Epithelial cell of alveolus of lung (primary cell): Measurements from ENCODE around the gene AMMECR1. TPM values are rescaled to one million over a fixed set of nuclear protein-coding genes. Genes with fewer than 3 reads are reported as not detected.

ENCODE experiments used
- total RNA-seq: library from RNA; depleted of rRNA; stranded (reverse); fragments of >200 nt; gene quantifications from 2 replicates; pipeline ENCODE4 v1.2.1, GENCODE V29; 2015

Gene AMMECR1
- 13.6 and 18.2 TPM in 2 replicates for total RNA-seq

GRCh38 chrX:110317820-110318663 lies at the start of gene AMMECR1:
Gene AMMECR1 (minus strand): TSS chrX:110318085. CDS start chrX:110318071, 14 bp downstream.

GRCh38 chrX:110358548-110358947 lies 40.7 kb upstream of the AMMECR1 start, which contains the start of gene RTL9:
Gene RTL9 (plus strand): TSS chrX:110358848. CDS start chrX:110450618, 91,770 bp downstream.

Other genes starting within 250 kb of the AMMECR1 start
- under 0.01 and 0.39 TPM in 2 replicates for gene RTL9, start 40.8 kb upstream of the AMMECR1 start, total RNA-seq